Neutrophil (primary cell): ENCODE results near the gene AMPD2.
"Not testable (repeated sequence)": the region's sequence is repeated elsewhere in the genome, so short reads cannot be mapped to it uniquely, and the experiment has no call there.

Experiments
- H3K27ac ChIP-seq: fragments of 200-600 bp; sonication (generic); 2 replicates; pipeline ENCODE4 v1.5.1; 2016; ENCODE audit warnings: mild to moderate bottlenecking, moderate library complexity
- H3K27me3 ChIP-seq: fragments of 200-600 bp; sonication (generic); 2 replicates; pipeline ENCODE4 v1.6.0; 2016; ENCODE audit warnings: mild to moderate bottlenecking
- H3K36me3 ChIP-seq: fragments of 200-600 bp; sonication (generic); 2 replicates; pipeline ENCODE4 v1.5.1; 2017
- H3K4me1 ChIP-seq, 2 experiments: fragments of 200-600 bp in 1 of 2; sonication (generic) in 1 of 2; 1 replicate in 1 of 2; 2 replicates in 1 of 2; pipeline versions ENCODE4 v1.5.1 to v1.6.1; 2013 to 2016; ENCODE audit warnings: low read depth in 1 of 2, low read length in 1 of 2, mild to moderate bottlenecking in 1 of 2, moderate library complexity in 1 of 2; ENCODE audit not compliant: control insufficient read depth in 1 of 2, insufficient read depth in 1 of 2
- H3K4me3 ChIP-seq, 2 experiments: fragments of 200-600 bp in 1 of 2; sonication (generic) in 1 of 2; 1 replicate in 1 of 2; 2 replicates in 1 of 2; pipeline ENCODE4 v1.5.1; 2013 to 2016; ENCODE audit warnings: low read depth in 1 of 2, low read length in 1 of 2, mild to moderate bottlenecking in 1 of 2, moderate library complexity in 1 of 2
- H3K9me3 ChIP-seq: fragments of 200-600 bp; sonication (generic); 2 replicates; pipeline ENCODE4 v1.5.1; 2016
- TF ChIP-seq, protein P1 (sequence below): fragments of 200-600 bp; sonication (generic); IDR thresholded peaks from 2 replicates; pipeline ENCODE4 v1.5.1; 2016; ENCODE audit warnings: antibody characterized with exemption

The AMPD2 gene

DNA sequence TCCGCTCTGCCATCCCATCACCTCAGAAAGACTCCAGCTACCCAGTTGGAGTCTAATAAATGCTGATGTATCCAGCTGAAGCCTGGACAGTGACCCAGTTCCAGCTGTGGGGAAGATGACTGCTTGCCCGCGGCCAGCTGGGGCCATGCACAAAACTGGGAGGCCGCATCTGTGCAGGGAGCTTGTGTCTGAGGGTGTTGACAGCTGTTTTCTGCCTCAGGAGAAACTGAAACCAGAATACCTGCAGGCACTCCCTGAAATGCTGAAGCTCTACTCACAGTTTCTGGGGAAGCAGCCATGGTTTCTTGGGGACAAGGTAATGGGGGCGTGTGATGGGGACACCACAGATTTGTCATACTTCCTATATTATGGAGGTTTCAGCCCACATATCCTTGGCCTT is 51.4 kb downstream of the AMPD2 start:
- H3K36me3 ChIP-seq = no peaks in the 10 kb centered on the region
- H3K4me3 ChIP-seq = no peak overlapping the region
- TF ChIP-seq, protein P1, sequence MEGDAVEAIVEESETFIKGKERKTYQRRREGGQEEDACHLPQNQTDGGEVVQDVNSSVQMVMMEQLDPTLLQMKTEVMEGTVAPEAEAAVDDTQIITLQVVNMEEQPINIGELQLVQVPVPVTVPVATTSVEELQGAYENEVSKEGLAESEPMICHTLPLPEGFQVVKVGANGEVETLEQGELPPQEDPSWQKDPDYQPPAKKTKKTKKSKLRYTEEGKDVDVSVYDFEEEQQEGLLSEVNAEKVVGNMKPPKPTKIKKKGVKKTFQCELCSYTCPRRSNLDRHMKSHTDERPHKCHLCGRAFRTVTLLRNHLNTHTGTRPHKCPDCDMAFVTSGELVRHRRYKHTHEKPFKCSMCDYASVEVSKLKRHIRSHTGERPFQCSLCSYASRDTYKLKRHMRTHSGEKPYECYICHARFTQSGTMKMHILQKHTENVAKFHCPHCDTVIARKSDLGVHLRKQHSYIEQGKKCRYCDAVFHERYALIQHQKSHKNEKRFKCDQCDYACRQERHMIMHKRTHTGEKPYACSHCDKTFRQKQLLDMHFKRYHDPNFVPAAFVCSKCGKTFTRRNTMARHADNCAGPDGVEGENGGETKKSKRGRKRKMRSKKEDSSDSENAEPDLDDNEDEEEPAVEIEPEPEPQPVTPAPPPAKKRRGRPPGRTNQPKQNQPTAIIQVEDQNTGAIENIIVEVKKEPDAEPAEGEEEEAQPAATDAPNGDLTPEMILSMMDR = no peak
- peaks cover 0 to 13% of the 10 kb centered on the region in 2 experiments for H3K4me1 ChIP-seq
- no peaks in the 10 kb centered on the region for H3K9me3 ChIP-seq
- H3K27me3 ChIP-seq = peaks cover 15% of the 10 kb centered on the region
- no peak overlapping the region for H3K27ac ChIP-seq

DNA sequence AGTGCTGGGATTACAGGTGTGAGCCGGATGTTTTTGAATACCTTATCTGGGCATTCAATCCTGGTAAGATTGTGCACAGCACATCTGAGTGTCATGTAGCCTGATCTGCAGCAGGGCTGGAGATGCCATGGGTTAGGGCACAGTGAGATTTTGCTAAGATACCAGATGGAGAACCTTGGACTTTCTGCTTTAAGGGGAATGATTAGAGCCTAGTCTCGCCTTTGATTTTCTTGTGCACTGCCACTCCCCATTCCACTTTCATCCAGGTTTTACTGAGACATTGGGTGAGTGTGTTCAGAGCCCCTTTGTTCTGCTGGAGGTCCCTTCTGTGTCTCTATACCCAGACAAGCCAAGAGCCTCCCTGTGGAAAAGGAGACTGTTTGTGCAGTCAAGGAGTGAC is 54.2 kb downstream of the AMPD2 start:
- not testable (repeated sequence) for H3K4me1 ChIP-seq, H3K9me3 ChIP-seq, H3K27me3 ChIP-seq, H3K4me3 ChIP-seq, H3K36me3 ChIP-seq, H3K27ac ChIP-seq

DNA sequence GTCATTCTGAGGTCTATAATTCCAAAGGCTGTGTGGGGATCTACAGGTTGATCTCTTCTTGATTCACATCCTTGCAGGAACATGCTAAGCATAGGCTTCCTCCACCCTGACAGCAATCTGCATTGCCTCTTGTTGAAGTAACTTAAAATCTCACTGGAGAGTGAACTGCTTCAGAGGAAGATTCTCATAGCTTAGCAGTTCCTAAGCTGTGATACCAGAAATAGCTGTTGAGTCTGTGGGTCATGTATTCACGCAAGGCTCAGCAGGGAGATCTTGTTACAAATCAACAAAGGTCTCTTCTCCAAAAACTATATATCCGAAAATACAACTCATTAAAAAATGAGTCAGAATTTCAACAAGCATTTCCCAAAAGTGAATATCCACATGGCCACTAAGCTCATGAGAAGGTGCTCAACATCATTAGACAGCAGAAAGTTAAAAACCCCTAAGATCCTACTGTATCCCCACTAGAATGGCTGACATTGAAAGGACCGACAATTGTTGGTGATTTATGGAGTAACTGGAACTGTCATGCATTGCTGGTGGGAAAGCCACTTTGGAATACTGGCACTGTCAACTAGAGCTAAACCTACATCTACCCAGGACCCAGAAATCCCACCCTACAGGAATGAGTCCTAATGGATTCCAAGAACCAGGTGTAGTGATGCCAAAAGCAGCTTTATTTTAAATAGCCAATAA is 57.2 kb downstream of the AMPD2 start:
- H3K4me3 ChIP-seq, H3K4me1 ChIP-seq, H3K9me3 ChIP-seq, H3K36me3 ChIP-seq, H3K27me3 ChIP-seq, H3K27ac ChIP-seq: not testable (repeated sequence)

DNA sequence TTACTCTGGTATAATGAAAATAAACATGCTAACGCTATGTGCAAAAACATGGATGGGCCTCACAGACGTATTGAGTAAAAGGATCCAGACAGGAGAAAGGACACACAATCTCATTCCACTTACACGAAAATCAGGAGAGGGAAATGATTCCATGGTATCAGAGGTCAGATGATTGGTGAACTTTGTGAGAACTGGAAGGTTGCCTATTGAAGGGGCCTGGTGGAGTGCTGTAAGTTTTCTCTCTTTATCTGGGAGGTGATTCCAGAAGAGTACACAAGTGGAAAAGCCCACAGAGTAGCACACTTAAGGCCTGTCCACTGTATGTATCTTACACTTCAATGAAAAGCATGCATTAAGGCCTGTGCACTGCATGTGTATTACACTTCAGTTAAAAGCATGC is 57.8 kb downstream of the AMPD2 start:
- Histone ChIP-seq H3K4me1 (no peaks in the 10 kb centered on the region), H3K9me3 (no peaks in the 10 kb centered on the region), H3K36me3 (no peaks in the 10 kb centered on the region), H3K27ac (no peak overlapping the region), H3K27me3 (no peaks in the 10 kb centered on the region), H3K4me3 (no peak overlapping the region)
- TF ChIP-seq, protein P1 = no peak

DNA sequence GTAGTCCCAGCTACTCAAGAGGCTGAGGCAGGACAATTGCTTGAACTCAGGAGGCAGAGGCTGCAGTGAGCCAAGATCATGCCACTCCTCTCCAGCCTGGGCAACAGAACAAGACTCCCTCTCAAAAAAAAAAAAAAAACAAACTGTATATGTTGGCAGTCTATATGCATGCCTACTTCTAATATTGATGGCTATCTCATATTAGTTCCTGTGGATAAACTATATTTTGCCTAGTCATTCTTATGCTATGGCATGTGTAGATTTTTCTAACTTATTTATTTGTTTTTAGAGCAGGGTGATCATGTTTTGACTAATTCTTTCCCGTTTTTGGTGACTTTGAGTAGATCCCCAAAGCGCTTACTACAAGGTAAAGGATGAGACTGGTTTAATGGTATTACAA is 59.0 kb downstream of the AMPD2 start:
- not testable (repeated sequence) for H3K4me3 ChIP-seq, H3K27ac ChIP-seq, H3K36me3 ChIP-seq, H3K27me3 ChIP-seq, H3K4me1 ChIP-seq, H3K9me3 ChIP-seq
